ENCODE results near the gene AP2A1. TPM values are rescaled to one million over a fixed set of nuclear protein-coding genes. Genes with fewer than 3 reads are reported as not detected.
A peak's percentile ranks its signal among the peaks of the same experiment; 100 is the strongest.

Gene AP2A1
- polyA plus RNA-seq, 1 donor from 2014 or later, result 40.8 TPM

DNA sequence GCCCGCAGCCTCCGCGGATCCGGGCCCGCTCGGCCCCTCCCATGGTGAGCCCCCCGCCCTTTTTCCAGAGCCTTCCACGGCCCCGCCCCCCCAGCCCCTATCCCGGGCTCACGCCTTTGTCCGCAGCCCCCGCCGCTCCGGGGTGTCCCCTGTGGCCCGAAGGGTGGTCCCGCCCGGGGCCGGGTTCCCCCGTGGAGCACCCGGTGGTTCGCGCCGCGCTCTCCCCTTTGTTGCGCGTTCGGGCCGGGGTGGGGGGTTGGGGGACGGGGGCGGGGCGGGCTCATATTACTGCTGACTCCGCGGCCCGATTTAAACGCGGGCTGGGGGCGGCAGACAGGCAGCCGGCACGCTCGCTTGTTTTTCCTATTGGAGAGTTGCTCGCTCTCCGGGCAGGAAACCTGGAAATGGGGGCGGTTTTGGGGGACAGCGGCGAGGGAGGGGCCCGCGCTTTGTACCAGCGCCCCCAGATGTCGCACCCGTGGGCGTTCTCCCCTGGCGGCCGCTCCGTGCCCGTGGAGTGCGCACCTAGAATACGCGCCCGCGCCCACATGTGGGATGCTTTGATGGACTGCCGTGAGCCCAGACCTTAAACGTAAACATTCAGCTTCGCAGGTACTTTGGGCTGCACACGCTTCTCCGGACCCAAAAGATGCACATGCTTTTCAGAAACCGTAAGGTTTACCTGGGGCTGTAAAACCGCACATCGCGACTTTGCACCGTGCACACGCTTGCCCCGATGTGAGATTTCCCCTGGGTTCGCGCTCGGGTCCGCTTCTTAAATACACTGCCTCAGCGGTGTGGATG lies 84.9 kb downstream of the AP2A1 start:
- Histone ChIP-seq H2AFZ (ENCODE audit: low read depth, low read length) (no peak overlapping the region), H3K4me2 (ENCODE audit: low read length) (peak overlapping the region; percentile 52), H3K9me3 (ENCODE audit: low read length) (no peaks in the 10 kb centered on the region), H3K9me2 (ENCODE audit: insufficient read depth, low read length) (no peaks in the 10 kb centered on the region), H3K79me2 (replicated peaks; ENCODE audit: insufficient read depth, low read length) (peaks cover 36% of the 10 kb centered on the region), H3F3A (ENCODE audit: insufficient read depth, low read length, poor library complexity, severe bottlenecking) (no peaks in the 10 kb centered on the region), H4K20me1 (ENCODE audit: insufficient read depth) (peaks cover 32% of the 10 kb centered on the region), H3K4me3 (ENCODE audit: low read length) (peak overlapping the region; percentile 76), H3K36me3 (ENCODE audit: insufficient read depth, low read length) (peaks cover 4% of the 10 kb centered on the region), H3K27ac (ENCODE audit: low read length) (peak overlapping the region; percentile 70), H3K9ac (ENCODE audit: low read length) (peak overlapping the region; percentile 89), H3K27me3 (ENCODE audit: insufficient read depth, low read depth, low read length) (no peaks in the 10 kb centered on the region)
- TF ChIP-seq, protein P1, sequence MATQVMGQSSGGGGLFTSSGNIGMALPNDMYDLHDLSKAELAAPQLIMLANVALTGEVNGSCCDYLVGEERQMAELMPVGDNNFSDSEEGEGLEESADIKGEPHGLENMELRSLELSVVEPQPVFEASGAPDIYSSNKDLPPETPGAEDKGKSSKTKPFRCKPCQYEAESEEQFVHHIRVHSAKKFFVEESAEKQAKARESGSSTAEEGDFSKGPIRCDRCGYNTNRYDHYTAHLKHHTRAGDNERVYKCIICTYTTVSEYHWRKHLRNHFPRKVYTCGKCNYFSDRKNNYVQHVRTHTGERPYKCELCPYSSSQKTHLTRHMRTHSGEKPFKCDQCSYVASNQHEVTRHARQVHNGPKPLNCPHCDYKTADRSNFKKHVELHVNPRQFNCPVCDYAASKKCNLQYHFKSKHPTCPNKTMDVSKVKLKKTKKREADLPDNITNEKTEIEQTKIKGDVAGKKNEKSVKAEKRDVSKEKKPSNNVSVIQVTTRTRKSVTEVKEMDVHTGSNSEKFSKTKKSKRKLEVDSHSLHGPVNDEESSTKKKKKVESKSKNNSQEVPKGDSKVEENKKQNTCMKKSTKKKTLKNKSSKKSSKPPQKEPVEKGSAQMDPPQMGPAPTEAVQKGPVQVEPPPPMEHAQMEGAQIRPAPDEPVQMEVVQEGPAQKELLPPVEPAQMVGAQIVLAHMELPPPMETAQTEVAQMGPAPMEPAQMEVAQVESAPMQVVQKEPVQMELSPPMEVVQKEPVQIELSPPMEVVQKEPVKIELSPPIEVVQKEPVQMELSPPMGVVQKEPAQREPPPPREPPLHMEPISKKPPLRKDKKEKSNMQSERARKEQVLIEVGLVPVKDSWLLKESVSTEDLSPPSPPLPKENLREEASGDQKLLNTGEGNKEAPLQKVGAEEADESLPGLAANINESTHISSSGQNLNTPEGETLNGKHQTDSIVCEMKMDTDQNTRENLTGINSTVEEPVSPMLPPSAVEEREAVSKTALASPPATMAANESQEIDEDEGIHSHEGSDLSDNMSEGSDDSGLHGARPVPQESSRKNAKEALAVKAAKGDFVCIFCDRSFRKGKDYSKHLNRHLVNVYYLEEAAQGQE (IDR thresholded peaks at IDR 0.05; ENCODE audit: borderline replicate concordance), result no peak
- TF ChIP-seq RAD21 (conservative IDR thresholded peaks at IDR 0.05) (no peak), POLR2AphosphoS5 (IDR thresholded peaks at IDR 0.05) (no peak), TAF1 (IDR thresholded peaks at IDR 0.05; ENCODE audit: low read depth) (no peak), SMC3 (conservative IDR thresholded peaks at IDR 0.05; ENCODE audit: poor library complexity) (peak; percentile 17), EP300 (conservative IDR thresholded peaks at IDR 0.05; ENCODE audit: poor library complexity, severe bottlenecking) (no peak), MXI1 (conservative IDR thresholded peaks at IDR 0.05; ENCODE audit: poor library complexity, severe bottlenecking) (peak; percentile 78), EZH2 (IDR thresholded peaks at IDR 0.05; ENCODE audit: borderline replicate concordance, insufficient read depth, low read length, poor library complexity, severe bottlenecking) (no peak)
- TF ChIP-seq, protein P2, sequence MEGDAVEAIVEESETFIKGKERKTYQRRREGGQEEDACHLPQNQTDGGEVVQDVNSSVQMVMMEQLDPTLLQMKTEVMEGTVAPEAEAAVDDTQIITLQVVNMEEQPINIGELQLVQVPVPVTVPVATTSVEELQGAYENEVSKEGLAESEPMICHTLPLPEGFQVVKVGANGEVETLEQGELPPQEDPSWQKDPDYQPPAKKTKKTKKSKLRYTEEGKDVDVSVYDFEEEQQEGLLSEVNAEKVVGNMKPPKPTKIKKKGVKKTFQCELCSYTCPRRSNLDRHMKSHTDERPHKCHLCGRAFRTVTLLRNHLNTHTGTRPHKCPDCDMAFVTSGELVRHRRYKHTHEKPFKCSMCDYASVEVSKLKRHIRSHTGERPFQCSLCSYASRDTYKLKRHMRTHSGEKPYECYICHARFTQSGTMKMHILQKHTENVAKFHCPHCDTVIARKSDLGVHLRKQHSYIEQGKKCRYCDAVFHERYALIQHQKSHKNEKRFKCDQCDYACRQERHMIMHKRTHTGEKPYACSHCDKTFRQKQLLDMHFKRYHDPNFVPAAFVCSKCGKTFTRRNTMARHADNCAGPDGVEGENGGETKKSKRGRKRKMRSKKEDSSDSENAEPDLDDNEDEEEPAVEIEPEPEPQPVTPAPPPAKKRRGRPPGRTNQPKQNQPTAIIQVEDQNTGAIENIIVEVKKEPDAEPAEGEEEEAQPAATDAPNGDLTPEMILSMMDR (IDR thresholded peaks at IDR 0.05; ENCODE audit: poor library complexity, severe bottlenecking), result no peak

DNA sequence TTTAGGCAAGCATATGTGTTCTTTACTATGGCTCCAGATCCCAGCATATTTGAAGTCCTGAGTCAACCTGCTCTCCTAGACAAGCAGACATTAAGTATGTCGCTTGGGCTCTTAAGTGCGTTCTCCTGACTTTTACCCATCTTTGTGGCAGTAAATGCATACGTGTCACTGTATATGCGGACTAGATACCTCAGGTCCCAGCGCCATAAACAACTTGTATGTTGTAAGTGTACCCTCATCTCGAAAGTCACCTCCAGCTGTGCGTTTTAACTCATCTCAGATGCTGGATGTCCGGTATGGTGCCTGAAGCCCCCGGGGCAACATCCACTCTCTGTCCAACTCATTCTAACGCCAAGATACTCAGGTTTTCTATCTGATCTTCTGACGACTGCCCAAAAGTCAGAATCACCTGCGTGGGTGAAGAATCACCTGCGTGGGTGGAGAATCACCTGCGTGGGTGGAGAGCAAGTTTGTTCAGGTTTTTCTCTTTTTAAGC lies 85.9 kb downstream of the AP2A1 start:
- TF ChIP-seq RAD21 (conservative IDR thresholded peaks at IDR 0.05) (no peak), POLR2AphosphoS5 (IDR thresholded peaks at IDR 0.05) (peak; percentile 7), MXI1 (conservative IDR thresholded peaks at IDR 0.05; ENCODE audit: poor library complexity, severe bottlenecking) (no peak), SMC3 (conservative IDR thresholded peaks at IDR 0.05; ENCODE audit: poor library complexity) (no peak)
- TF ChIP-seq, protein P1 (IDR thresholded peaks at IDR 0.05; ENCODE audit: borderline replicate concordance), result no peak
- peaks cover 41% of the 10 kb centered on the region for H4K20me1 ChIP-seq (ENCODE audit: insufficient read depth)
- no peaks in the 10 kb centered on the region for H3K9me3 ChIP-seq (ENCODE audit: low read length)
- H3K4me2 ChIP-seq (ENCODE audit: low read length), result peak overlapping the region; percentile 52
- H3K4me3 ChIP-seq (ENCODE audit: low read length), result peak overlapping the region; percentile 76
- no peak overlapping the region for H2AFZ ChIP-seq (ENCODE audit: low read depth, low read length)
- no peak overlapping the region for H3K27ac ChIP-seq (ENCODE audit: low read length)
- H3K9me2 ChIP-seq (ENCODE audit: insufficient read depth, low read length), result no peaks in the 10 kb centered on the region
- H3K9ac ChIP-seq (ENCODE audit: low read length), result peak overlapping the region; percentile 89
- H3K36me3 ChIP-seq (ENCODE audit: insufficient read depth, low read length), result peaks cover 4% of the 10 kb centered on the region
- H3K27me3 ChIP-seq (ENCODE audit: insufficient read depth, low read depth, low read length), result no peaks in the 10 kb centered on the region
- no peaks in the 10 kb centered on the region for H3F3A ChIP-seq (ENCODE audit: insufficient read depth, low read length, poor library complexity, severe bottlenecking)
- peaks cover 36% of the 10 kb centered on the region for H3K79me2 ChIP-seq (replicated peaks; ENCODE audit: insufficient read depth, low read length)

Measured in neural cell (in vitro differentiated cells).